SKM-1 treated with dmso at 0.1 percent for 144 hours (cell line): ENCODE data around the gene OTOG.

Source experiments
- DNase-seq: peaks from one replicate; lab custom pipeline; 2025; ENCODE audit not compliant: unreplicated experiment; lab: John Stamatoyannopoulos, UW

OTOG gene

GRCh38 chr11:17646451-17647145 lies 99.5 kb downstream of the OTOG start:
- no peak for DNase-seq

GRCh38 chr11:17648528-17648927 lies 101.5 kb downstream of the OTOG start:
- no peak for DNase-seq

- DNase-seq = no peak
Observed at GRCh38 chr11:17649261-17649660, 102.2 kb downstream of the OTOG start.

GRCh38 chr11:17649696-17650095 lies 102.6 kb downstream of the OTOG start:
- DNase-seq = no peak

GRCh38 chr11:17650127-17650911 lies 103.3 kb downstream of the OTOG start:
- DNase-seq = no peak

- no peak for DNase-seq
Observed at GRCh38 chr11:17651061-17651460, 104.0 kb downstream of the OTOG start.

GRCh38 chr11:17651681-17652080 lies 104.6 kb downstream of the OTOG start:
- no peak for DNase-seq

- no peak for DNase-seq
Observed at GRCh38 chr11:17652556-17652955, 105.5 kb downstream of the OTOG start.

- no peak for DNase-seq
Observed at GRCh38 chr11:17653611-17654010, 106.6 kb downstream of the OTOG start.

- no peak for DNase-seq
Observed at GRCh38 chr11:17655682-17656081, 108.6 kb downstream of the OTOG start.

- no peak for DNase-seq
Observed at GRCh38 chr11:17658211-17658610, 111.2 kb downstream of the OTOG start.

GRCh38 chr11:17668166-17668565 lies 121.1 kb downstream of the OTOG start:
- DNase-seq = no peak

GRCh38 chr11:17672469-17672868 lies 125.4 kb downstream of the OTOG start:
- DNase-seq = no peak

GRCh38 chr11:17673951-17674350 lies 126.9 kb downstream of the OTOG start:
- no peak for DNase-seq

GRCh38 chr11:17682848-17683247 lies 135.8 kb downstream of the OTOG start:
- DNase-seq = no peak

- no peak for DNase-seq
Observed at GRCh38 chr11:17683377-17684161, 136.5 kb downstream of the OTOG start.

- DNase-seq = no peak
Observed at GRCh38 chr11:17684550-17684949, 137.5 kb downstream of the OTOG start.

GRCh38 chr11:17686231-17686980 lies 139.3 kb downstream of the OTOG start:
- no peak for DNase-seq

GRCh38 chr11:17687946-17688670 lies 141.0 kb downstream of the OTOG start:
- DNase-seq = no peak

GRCh38 chr11:17691550-17691949 lies 144.5 kb downstream of the OTOG start:
- no peak for DNase-seq
